NCI-H1930 (cell line): ENCODE results near the gene NDUFV2.
"Not testable (repeated sequence)": the region's sequence is repeated elsewhere in the genome, so short reads cannot be mapped to it uniquely, and the experiment has no call there.

ENCODE experiments used
- DNase-seq, 2 experiments: peaks; one replicate each; lab custom pipeline; 2025; lab: John Stamatoyannopoulos, UW

The NDUFV2 gene

DNA sequence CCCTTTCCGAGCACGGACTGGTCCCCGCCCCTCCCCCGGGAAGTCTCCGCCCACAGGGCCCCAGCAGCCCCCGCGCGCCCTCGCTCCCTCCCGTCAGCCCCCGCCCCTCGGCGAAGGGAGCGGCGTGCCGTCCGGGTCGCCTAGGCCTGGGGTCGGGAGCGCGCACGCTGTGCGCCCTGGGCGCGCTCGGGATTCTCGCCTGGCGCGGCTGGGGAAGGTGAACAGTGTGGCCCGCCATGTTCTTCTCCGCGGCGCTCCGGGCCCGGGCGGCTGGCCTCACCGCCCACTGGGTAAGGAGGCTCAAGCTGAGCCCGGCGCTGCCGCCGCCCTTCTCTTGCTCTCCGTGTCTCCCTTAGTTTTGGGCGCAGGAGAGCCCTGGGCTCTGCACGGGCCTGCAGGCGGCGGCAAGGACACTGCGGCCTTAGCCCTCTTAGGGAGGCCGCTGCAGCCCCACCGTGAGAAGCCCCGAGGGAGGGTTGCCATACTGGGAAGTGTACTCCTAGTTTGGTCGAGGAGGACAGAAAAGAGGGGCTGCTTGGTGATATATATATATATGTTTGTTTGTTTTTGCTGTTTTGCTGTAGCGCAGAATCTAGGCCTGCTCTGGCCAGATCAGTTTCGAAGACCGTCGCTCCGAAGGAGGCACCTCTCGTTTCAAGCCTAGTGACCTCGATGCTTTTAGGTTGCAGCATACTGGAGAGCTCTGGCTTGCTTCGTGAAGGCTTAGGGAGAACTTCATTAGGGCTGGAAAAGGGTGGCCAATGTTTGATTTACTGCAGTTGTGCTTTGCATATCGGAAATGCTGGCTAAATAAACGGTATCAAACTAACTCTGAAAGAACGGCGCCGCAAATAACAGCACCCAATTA lies at the start of gene NDUFV2:
TSS of gene NDUFV2 (plus strand) at position 192 of the 868 bp plus-strand sequence. CDS start at position 237, 45 bp downstream.
- peak; percentile 77 to 87 for DNase-seq

DNA sequence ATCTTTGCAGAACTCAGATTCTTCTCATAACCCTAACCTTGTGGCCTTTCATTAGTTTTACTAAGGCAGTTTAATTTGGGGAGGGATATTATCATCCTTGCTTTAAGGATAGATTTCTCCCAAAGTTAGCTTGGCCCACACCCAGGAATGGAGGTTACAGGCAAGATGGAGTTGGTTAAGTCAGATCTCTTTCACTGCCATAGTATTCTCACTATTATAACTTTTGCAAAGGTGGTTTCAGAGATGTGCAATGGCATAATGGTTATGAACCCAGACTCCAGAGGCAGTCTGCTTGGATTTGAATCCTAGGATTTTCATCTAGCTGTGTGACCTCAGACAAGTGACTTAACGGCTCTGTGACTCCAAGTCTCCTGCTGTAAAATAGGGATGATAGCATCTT lies 48.7 kb upstream of the NDUFV2 start:
- DNase-seq: no peak

DNA sequence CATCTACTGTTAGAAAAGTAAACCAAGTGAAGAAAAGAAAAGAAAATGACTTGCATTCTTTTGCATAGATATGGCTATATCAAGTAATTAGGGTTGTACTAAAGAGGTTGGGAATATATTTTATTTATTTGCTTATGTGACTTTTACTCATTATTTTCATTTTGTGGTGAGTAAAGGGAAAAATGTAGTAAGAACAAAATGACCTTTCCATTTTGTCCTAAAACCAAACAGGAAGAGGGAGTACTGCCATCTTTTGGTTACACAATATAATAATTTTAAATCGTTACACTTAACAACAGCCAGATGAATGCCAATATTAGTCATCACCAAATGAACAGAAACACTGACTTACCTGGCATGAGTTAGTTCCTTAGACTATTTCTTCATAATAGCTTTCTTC lies 47.3 kb upstream of the NDUFV2 start:
- DNase-seq: no peak

DNA sequence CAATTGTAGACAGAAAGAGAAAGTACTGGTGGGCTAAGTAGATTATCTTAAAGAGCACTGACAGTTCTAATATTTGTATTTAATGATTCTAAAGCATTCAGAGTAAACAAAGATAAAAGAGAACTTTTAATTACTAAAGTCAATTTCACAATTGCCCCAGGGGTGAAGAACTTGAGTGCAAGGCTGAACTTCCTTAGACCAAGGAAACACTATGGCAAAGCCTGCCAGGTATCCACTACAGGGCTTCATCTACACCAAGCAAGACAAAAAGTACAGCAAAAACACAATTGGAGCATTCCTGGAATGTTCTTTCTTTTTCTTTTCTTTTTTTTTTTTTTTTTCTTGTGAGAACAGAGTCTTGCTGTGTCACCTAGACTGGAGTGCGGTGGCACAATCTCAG lies 46.9 kb upstream of the NDUFV2 start:
- no peak for DNase-seq

DNA sequence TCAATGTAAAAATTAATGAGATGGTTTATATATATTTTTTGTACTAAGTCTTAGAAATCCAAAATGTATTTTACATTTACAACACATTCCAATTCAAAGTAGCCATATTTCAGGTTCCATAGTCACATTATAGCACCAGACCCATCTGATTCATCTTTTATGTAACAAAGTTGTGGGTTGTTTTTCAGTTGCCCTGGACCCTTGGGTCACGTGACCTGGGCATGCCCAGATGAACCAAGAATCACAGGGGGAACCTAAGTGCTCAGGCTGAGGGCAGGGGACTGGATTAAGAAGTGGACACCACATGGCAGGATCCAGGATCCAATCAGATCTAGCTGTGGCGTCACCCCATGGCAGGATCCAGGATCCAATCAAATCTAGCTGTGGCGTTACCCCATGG lies 44.9 kb upstream of the NDUFV2 start:
- DNase-seq: no peak

DNA sequence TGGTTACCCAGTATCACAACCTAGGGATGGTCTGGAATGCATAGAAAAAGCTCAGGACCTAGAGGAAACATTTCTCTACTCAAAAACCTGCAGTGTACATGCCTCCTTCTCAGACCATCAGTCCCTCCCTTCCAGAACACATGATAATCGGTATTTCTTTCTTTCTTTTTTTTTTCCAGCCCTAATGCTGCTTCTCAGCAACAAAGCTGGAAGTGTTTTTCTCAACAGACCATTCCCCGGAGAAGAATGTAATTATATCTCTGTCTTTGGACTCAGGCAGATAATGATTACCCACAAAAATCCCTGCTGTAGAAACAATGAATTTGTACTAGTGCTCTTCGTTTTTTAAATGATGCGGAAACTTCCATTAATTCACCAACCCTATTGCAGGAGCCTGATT lies 44.1 kb upstream of the NDUFV2 start:
- DNase-seq: no peak

DNA sequence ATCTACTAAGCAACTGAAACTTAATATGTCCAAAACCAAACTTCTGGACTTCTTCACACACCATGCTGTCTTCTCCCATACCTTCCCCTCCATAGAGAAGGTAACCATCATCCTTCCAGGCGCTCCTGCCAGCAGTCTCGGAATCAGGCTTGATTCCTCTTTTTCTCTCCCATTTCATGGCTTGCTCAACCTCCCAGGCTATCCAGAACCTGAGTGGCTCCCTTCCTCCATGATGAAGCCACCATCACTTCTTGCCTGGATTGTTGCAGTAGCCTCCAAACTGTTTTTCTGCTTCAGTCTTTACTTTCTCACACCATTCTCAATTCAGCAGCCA lies 40.1 kb upstream of the NDUFV2 start:
- DNase-seq: no peak

DNA sequence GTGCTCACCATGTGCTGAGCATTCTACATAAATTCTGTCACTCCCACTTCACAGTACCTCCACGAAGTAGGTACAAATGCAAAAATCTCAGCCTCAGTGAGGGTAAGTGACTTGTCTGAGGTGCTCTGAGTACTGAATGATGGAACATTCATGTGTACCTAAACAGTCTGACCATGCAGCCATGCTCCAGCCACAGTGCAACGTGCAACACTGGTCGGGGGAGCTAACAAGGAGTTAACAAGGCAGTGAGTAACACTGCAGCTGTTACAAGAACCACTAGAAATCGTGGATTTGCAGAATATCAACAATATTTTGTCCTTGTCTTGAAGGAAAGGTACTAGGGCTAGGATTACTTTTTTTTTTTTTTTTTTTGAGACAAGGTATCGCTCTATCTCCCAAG lies 36.6 kb upstream of the NDUFV2 start:
- DNase-seq: no peak

DNA sequence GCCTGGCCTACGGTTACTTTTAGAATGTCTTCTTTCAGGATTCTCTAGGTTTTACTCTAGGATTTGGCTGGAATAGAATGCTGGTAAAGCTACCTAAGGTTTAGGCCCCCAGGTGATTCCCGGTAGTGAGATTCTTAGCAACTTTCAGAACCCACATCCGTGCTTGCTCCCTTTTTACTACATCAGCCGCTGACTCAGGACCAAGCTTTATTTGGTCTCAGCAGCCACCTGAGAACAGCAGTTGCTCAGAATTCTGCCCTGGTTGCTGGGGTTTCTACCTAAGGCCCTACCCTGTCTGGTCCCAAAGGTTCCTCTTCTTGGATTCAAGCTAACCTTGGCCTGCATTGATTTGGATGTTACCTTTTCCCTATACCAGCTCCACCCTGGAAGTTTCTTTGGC lies 36.1 kb upstream of the NDUFV2 start:
- DNase-seq: no peak

DNA sequence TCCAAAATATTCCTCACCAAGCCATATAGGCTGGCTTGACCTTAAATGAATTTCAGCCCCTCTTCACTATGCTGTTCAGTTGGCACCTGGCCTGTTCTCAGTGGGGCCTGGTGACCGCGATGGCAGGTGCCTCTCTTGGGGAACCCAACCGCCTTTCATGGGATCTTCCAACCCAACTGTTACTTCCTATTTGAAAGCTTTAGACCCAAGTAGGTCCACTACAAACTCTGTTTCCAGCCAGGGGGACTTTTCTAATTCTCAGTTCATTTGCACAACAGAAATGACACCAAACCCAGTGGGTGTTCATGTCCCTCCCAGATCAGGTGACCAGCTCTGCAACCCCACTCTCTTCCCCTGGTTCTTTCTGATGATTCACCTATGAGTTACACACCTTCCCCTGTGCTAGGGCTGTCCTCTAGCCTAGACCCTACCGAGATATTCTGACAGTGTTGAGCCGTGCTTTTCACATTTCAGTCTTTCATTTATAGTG lies 35.6 kb upstream of the NDUFV2 start:
- DNase-seq: no peak

DNA sequence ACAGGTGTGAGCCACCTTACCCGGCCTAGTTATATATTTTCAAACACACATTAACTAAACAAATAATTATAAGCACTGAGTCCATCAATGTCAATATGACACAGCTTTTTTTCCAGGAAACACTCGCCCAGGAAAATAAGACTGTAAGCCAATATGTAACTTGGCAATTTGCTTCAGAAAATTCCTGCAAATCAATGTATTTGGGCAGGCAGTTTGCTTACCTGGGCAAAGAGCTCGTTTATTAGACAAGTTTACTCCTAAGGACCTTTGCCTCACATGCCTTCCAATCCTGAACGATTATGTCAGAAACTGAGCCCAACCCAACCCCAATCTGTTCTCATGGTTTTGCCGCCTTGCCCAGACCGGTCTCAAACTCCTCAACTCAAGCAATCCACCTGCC lies 34.7 kb upstream of the NDUFV2 start:
- no peak for DNase-seq

DNA sequence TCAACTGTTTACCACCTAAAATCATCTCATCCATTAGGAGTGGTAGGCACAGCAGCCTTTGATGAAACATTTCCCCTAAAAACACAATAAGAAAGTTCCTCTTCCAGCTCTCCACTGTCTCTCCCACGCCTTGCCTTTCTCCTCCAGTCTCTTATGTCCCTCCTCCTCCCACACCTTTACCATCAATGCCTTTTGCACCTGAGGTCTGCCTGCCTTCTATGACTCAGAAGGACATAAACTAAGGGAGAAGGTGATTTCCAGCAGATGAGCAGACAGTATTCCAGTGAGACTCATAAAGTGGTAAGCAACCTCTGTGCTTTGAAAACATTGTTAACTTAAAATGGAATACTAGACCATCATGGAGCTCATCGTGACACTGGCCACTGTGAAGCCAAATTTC lies 34.2 kb upstream of the NDUFV2 start:
- DNase-seq: no peak

DNA sequence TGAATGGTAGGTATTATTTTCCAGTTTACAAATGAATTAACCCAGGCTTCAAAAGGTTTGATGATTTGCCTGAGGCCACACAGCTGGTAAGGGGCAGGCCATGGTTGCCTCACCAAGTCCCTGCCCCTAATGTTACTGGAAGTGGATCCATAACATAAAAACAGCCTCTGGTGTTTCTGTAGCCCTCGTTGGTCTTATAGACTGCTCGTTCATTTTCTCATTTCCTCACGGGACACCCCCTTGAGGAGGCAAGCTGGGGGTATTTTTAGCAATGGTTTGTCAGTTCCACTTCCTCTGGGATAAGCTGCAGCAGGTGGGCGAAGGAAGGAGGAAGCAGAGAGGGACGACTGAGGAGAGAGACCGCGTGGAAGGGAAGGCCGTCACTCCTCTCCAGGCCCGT lies 32.9 kb upstream of the NDUFV2 start:
- no peak for DNase-seq

DNA sequence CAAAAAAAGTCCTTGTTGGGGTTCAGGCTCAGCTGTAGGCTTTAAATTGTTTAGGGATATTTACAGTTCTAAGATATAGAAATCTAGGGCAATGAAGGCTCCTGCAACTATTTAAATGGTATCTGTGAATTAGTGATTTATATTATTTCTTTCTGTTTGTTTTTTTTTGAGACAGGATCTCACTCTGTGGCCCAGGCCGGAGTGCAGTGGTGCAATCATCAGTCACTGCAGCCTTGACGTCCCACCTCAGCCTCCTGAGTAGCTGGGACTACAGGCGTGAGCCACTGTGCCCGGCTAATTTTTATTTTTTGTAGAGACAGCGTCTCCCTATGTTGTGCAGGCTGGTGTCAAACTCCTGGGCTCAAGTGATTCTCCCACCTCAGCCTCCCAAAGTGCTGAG lies 32.3 kb upstream of the NDUFV2 start:
- DNase-seq: no peak

DNA sequence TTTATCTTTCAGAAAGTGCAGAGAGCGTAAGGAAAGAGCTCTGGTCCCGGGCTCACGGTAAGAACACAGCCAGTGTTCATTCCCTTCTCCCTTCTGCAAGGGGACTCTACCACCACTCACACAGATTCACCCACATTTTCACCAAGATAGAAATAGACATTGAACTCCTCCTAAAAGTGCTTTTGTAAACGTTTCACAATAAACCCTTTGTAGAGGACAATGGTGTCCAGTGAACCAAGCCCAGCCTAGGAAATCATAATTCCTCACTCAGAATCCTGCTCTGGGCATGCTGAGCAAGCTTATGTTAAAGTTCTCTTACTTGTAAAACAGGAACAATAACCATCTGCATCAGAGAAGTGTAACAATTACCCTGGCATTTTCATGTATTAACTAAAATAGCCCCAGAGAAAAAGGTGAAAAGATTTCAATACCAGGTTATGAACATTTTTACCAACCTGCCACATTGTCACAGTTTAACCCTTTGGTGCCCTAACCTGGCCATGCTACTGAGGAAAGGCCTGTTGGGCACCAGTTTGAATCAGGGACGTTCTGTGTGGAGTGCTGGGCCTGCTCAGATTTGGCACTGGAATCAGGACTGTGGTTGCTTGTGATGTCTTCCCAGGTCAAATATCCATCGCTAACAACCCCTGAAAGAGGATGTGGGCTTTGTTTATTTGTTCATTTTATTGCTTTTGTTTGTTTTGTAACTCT lies 22.5 kb upstream of the NDUFV2 start:
- no peak for DNase-seq

DNA sequence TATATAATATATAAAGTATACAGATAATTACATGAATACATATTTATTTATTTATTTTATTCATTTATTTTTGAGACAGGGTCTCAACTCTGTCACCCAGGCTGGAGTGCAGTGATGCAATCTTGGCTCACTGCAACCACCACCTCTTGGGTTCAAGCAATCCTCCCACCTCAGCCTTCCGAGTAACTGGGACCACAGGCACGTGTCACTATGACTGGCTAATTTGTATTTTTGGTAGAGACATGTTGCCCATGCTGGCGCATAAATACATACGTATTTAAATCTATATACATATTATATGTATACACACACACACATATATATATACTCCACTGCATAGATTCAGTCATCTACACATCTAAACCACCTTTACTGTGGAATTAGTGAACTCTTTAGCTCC lies 20.6 kb upstream of the NDUFV2 start:
- no peak for DNase-seq

DNA sequence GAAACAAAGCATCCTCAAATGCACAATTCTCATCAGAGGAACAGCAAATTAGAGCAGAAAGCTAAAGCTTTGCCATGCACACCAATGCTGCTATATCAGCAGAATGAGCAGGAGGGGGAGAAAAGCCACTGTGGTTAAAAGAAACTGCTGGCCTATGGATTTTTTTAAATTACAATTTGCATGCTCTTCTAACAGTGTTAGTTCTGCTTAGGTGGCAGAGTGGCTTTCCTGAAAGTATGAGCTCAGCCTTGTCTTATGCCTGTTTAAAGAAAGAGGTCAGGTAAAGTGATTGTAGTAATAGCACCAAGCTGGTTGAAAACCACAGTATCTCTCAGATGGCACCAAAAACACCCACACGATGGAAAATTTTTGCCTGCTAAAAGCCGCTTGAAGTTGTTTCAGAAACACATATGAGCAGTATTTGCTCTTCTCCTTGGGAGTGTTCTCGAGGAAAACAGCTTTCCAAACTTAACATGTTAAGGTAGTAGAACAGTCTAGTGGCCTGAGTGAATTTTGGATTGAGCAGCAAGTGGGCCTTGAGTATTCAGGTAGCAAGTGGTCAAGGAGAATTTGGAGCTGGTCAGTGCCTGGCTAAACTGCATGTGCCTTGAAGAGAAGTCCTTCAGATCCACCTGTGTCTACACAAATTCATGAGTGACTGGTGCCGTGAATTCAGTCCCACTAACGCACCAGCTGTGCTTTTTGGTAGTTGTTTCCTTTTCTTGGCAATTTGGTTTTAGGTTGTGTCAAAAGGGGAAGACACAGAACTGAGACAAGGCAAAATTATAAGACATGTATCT lies 19.6 kb upstream of the NDUFV2 start:
- no peak for DNase-seq

DNA sequence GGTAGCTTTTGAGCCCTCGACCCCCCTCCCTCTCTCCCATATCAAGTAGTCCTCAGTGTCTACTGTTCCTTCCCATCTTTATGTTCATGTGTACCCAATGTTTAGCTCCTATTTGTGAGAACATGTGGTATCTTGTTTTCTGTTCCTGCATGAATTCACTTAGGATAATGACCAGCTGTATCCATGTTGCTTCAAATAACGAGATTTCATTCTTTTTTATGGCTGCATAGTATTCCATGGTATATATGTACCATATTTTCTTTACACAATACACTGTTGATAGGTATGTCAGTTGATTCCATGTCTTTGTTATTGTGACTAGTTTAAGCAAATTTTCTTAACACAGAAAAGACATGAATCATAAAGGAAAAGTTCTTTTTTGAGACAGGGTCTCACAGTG lies 16.5 kb upstream of the NDUFV2 start:
- DNase-seq: no peak

DNA sequence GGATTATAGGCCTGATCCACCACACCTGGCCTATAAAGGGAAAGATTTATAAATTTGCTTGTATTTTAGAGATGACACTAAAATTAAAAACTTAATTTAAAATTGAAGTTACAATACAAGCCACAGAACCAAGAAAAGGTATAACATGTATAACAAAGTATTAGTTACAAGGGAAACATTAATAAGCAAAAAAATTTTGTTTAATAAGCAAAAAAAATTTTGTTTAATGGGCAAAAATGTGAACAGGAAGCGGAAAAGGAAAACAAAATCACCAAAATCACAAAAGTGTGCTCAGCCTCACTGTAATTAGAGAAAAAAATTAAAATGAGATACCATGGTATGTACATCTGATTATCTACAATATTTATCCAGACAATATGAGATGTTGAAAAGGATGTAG lies 15.9 kb upstream of the NDUFV2 start:
- no peak for DNase-seq

DNA sequence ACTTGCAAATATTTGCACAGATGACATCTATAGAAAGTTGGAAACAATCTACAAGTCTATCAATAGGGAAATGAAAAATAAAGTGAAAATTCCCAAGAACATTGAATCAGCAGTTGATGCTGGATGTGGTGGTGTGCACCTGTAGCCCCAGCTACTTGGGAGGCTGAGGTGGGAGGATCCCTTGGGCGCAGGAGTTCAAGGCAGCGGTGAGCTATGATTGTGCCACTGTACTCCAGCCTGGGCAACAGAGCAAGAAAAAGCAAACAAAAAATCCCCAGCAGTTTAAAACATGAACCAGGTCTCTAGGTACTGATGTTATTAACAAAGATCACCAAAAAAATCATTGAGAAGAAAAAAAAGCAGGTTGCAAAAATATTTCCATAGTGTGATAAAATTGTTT lies 15.4 kb upstream of the NDUFV2 start:
- no peak for DNase-seq

DNA sequence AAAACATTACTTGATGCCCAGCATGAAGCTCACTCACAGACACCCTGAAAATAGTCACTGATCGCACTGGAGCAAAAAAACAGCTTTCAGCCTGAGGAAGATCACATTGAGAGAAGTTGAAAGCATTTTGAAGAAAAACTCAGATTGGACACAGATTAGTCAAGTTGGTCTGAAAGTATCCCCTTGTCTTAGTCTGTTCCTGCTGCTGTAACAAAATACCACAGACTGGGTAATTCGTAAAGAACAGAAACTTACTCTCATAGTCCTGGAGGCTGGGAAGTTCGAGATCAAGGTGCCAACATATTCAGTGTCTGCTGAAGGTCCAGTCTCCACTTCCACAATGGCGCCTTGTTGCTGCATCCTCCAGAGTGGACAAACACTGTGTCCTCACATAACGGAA lies 14.2 kb upstream of the NDUFV2 start:
- DNase-seq: no peak

DNA sequence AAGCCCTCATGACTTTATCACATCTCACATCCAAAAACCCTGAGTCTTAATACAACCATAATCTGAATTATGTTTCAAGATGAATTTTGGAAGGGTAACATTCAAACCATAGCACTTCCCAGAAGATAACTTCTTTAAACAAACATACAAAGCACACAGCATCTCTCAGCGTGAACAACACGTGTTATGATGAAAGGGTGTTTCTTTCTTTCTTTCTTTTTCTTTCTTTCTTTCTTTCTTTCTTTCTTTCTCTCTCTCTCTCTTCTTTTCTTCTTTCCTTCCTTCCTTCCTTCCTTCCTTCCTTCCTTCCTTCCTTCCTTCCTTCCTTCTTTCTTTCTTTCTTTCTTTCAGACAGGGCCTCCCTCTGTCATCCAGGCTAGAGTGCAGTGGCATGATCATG lies 13.8 kb upstream of the NDUFV2 start:
- not testable (repeated sequence) for DNase-seq

DNA sequence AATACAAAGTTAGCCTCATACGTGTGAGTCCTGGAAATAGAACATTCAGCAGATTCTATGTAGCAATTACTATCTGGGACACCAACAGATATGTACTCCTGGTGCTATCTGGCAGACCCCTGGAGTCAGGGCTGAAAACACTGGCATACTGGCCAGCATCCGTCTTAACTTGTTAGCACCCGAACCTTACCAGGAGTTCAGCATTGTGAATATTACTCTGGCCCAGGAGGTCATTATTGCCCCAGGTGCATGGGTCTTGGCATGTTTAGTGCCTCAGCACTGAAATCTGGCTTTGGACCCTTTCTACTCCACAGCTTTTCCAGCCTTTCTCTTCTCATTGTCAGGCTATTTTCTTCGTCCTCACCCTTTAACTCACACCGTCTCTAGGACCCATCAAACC lies 11.9 kb upstream of the NDUFV2 start:
- DNase-seq: no peak
